GM23338 (cell line): ENCODE results near the gene PECR. TPM values are rescaled to one million over a fixed set of nuclear protein-coding genes. Genes with fewer than 3 reads are reported as not detected.

ENCODE experiments used
- ATAC-seq: fragments of 200-7000 bp; cut with Tn5 transposase; 3 replicates; pipeline ENCODE4 v1.9.1; 2020
- DNase-seq: peaks from one replicate; pipeline ENCODE4 v3.0.0-alpha.2; 2015; ENCODE audit warnings: low spot score
- H2AFZ ChIP-seq: fragments of 200-600 bp; sonication (generic); 2 replicates; pipeline ENCODE4 v1.8.0; 2016; ENCODE audit warnings: antibody characterized with exemption, mild to moderate bottlenecking, moderate library complexity
- H3F3A ChIP-seq: fragments of 200-600 bp; sonication (generic); replicated peaks from 2 replicates; pipeline ENCODE4 v1.8.0; 2017; ENCODE audit warnings: antibody characterized with exemption, mixed run types, low read depth
- H3K27ac ChIP-seq: fragments of 200-600 bp; sonication (generic); 2 replicates; pipeline ENCODE4 v1.6.1; 2016; ENCODE audit warnings: low read depth
- H3K27me3 ChIP-seq: fragments of 200-600 bp; sonication (generic); 2 replicates; pipeline ENCODE4 v1.8.0; 2016; ENCODE audit warnings: mild to moderate bottlenecking, mixed run types, moderate library complexity; ENCODE audit not compliant: insufficient read depth
- H3K36me3 ChIP-seq: fragments of 200-600 bp; sonication (generic); 2 replicates; pipeline ENCODE4 v1.8.0; 2016; ENCODE audit warnings: mild to moderate bottlenecking; ENCODE audit not compliant: insufficient read depth
- H3K4me1 ChIP-seq: fragments of 200-600 bp; sonication (generic); 2 replicates; pipeline ENCODE4 v1.8.0; 2016; ENCODE audit warnings: mild to moderate bottlenecking, moderate library complexity; ENCODE audit not compliant: insufficient read depth
- H3K4me2 ChIP-seq: fragments of 200-600 bp; sonication (generic); 2 replicates; pipeline ENCODE4 v1.7.1; 2017; ENCODE audit warnings: mixed run types
- H3K4me3 ChIP-seq: fragments of 200-600 bp; sonication (generic); 2 replicates; pipeline ENCODE4 v1.6.1; 2016; ENCODE audit warnings: mixed run types
- H3K79me2 ChIP-seq: fragments of 200-600 bp; sonication (generic); replicated peaks from 2 replicates; pipeline ENCODE4 v1.8.0; 2017; ENCODE audit warnings: mild to moderate bottlenecking; ENCODE audit not compliant: insufficient read depth
- H3K9me2 ChIP-seq: fragments of 200-600 bp; sonication (generic); 2 replicates; pipeline ENCODE4 v1.8.0; 2017; ENCODE audit not compliant: insufficient read depth
- H4K20me1 ChIP-seq: fragments of 200-600 bp; sonication (generic); replicated peaks from 2 replicates; pipeline ENCODE4 v1.8.0; 2017; ENCODE audit warnings: mild to moderate bottlenecking; ENCODE audit not compliant: insufficient read depth
- H3K27ac Mint-ChIP-seq: 2 replicates; pipeline ENCODE4 v1.8.0; 2020; ENCODE audit warnings: inconsistent platforms, mild to moderate bottlenecking, moderate library complexity, mixed read lengths
- H3K27me3 Mint-ChIP-seq: 3 replicates; pipeline ENCODE4 v1.8.0; 2022; ENCODE audit warnings: low read depth, mild to moderate bottlenecking, moderate library complexity, mixed read lengths, inconsistent platforms; ENCODE audit not compliant: insufficient read depth, poor library complexity
- H3K36me3 Mint-ChIP-seq: 3 replicates; pipeline ENCODE4 v1.8.0; 2021; ENCODE audit warnings: low read depth, mild to moderate bottlenecking, inconsistent platforms, moderate library complexity, mixed read lengths
- H3K4me1 Mint-ChIP-seq: 3 replicates; pipeline ENCODE4 v1.8.0; 2020; ENCODE audit warnings: mild to moderate bottlenecking, inconsistent platforms, mixed read lengths
- H3K4me3 Mint-ChIP-seq: 3 replicates; pipeline ENCODE4 v1.8.0; 2021; ENCODE audit warnings: moderate library complexity, mild to moderate bottlenecking, inconsistent platforms, mixed read lengths
- H3K9me3 Mint-ChIP-seq: 3 replicates; pipeline ENCODE4 v1.8.0; 2020; ENCODE audit warnings: moderate library complexity, mild to moderate bottlenecking, inconsistent platforms, mixed read lengths
- EZH2 ChIP-seq: fragments of 200-600 bp; sonication (generic); IDR thresholded peaks from one replicate; pipeline ENCODE4 v1.8.0; 2017; ENCODE audit warnings: antibody characterized with exemption, mild to moderate bottlenecking, low read depth; ENCODE audit not compliant: unreplicated experiment
- JUNB ChIP-seq: IDR thresholded peaks from one replicate; pipeline ENCODE4 v1.6.1; 2016; ENCODE audit warnings: antibody characterized with exemption; ENCODE audit not compliant: unreplicated experiment
- STAT1 ChIP-seq: IDR thresholded peaks from one replicate; pipeline ENCODE4 v1.6.1; 2016; ENCODE audit warnings: antibody characterized with exemption; ENCODE audit not compliant: unreplicated experiment
- ZNF114 ChIP-seq: fragments of 250-450 bp; sonication (Bioruptor Pico); IDR thresholded peaks from 2 replicates; pipeline ENCODE4 v1.5.0; 2020; ENCODE audit warnings: mild to moderate bottlenecking, moderate library complexity
- polyA plus RNA-seq: library from polyadenylated mRNA; unstranded; fragments of >200 nt; fragmentation: Nextera tagmentation; extraction: Ambion mirVana; gene quantifications from 2 replicates; pipeline ENCODE4 v1.2.1, GENCODE V29; 2016
- total RNA-seq: library from RNA; depleted of rRNA; stranded (reverse); fragments of >200 nt; shearing (Covaris generic); gene quantifications from 2 replicates; pipeline ENCODE4 v1.2.3, GENCODE V29; 2014
- TF ChIP-seq, protein P1 (sequence below): fragments of 250-450 bp; sonication (Bioruptor Pico); IDR thresholded peaks from 2 replicates; pipeline ENCODE4 v1.5.0; 2020; ENCODE audit warnings: mild to moderate bottlenecking, moderate library complexity
- TF ChIP-seq, protein P2 (sequence below): IDR thresholded peaks from one replicate; pipeline ENCODE4 v1.6.1; 2018; ENCODE audit warnings: antibody characterized with exemption; ENCODE audit not compliant: unreplicated experiment
- TF ChIP-seq, protein P3 (sequence below), 2 experiments: fragments of 200-600 bp in 1 of 2; sonication (generic) in 1 of 2; conservative IDR thresholded peaks; 2 replicates each; pipeline versions ENCODE4 v1.5.1 to v1.6.1; 2016 to 2017; ENCODE audit warnings: antibody characterized with exemption in 2 of 2, low read depth in 2 of 2, mild to moderate bottlenecking in 2 of 2, moderate library complexity in 1 of 2

The PECR gene
- total and polyA plus RNA-seq, 2 experiments from 2014 or later: 12.1 to 15.5 TPM

DNA sequence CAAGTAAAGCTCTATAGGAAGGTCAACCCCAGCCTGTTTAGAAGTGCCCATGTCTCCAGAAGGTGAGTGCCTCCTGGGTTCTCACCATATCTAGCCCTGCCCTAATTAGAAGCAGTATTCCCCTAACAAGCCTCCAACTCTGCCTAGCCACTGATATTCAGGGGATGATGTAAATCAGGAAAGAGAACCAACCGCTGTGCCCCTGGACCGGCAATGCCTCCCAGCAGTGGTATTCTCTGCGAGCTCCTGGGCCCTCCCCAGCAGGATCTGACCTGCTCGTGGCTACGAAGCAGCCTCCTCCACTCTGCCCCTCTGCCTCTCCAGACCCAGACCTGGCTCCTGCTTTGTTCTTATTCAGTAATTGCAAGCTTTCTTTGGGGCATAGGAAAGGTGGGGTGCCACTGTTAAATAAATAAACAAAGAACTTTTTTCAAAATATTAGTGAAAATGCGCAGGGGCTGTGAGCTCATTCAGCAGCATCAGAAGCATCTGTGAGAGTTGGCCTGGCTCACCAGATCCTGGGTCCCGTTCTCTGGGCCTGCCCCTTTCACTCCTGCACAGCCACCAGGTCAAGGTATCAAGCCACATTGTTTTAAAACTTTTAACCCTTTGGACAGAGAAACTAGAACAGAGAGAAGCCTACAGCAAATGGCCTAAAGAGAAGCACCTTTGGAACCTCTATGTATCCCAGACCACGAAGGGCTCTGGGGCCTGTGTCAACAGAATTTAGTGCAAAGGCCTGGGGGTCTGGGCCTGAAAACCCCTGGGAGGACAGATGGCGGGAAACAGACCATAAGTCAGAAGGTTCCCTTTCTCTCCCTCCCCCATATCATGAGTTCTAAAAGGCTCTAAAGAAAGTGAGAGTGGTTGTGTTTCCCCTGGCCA, 80.2 kb downstream of the PECR start:
- Mint-ChIP-seq H3K27me3 (peaks cover 11% of the 10 kb centered on the region), H3K9me3 (no peaks in the 10 kb centered on the region), H3K27ac (0 out of 2 replicates have a peak overlapping the region, but pooled peaks have one; percentile 29), H3K4me3 (no peak overlapping the region), H3K36me3 (peaks cover 3% of the 10 kb centered on the region; the same call in 2 of the 3 replicates), H3K4me1 (peaks cover 38% of the 10 kb centered on the region)
- no peaks in the 10 kb centered on the region for H3K27me3 ChIP-seq
- ATAC-seq (peak; percentile 70), DNase-seq (no peak)
- no peaks in the 10 kb centered on the region; the same call in 1 of the 2 replicates for H3F3A ChIP-seq
- H3K27ac ChIP-seq: peak overlapping the region; percentile 59; the same call in 1 of the 2 replicates
- H3K79me2 ChIP-seq: peaks cover 88% of the 10 kb centered on the region
- H2AFZ ChIP-seq: no peak overlapping the region
- H3K36me3 ChIP-seq: no peaks in the 10 kb centered on the region
- H3K4me1 ChIP-seq: peaks cover 44% of the 10 kb centered on the region
- TF ChIP-seq, protein P1, sequence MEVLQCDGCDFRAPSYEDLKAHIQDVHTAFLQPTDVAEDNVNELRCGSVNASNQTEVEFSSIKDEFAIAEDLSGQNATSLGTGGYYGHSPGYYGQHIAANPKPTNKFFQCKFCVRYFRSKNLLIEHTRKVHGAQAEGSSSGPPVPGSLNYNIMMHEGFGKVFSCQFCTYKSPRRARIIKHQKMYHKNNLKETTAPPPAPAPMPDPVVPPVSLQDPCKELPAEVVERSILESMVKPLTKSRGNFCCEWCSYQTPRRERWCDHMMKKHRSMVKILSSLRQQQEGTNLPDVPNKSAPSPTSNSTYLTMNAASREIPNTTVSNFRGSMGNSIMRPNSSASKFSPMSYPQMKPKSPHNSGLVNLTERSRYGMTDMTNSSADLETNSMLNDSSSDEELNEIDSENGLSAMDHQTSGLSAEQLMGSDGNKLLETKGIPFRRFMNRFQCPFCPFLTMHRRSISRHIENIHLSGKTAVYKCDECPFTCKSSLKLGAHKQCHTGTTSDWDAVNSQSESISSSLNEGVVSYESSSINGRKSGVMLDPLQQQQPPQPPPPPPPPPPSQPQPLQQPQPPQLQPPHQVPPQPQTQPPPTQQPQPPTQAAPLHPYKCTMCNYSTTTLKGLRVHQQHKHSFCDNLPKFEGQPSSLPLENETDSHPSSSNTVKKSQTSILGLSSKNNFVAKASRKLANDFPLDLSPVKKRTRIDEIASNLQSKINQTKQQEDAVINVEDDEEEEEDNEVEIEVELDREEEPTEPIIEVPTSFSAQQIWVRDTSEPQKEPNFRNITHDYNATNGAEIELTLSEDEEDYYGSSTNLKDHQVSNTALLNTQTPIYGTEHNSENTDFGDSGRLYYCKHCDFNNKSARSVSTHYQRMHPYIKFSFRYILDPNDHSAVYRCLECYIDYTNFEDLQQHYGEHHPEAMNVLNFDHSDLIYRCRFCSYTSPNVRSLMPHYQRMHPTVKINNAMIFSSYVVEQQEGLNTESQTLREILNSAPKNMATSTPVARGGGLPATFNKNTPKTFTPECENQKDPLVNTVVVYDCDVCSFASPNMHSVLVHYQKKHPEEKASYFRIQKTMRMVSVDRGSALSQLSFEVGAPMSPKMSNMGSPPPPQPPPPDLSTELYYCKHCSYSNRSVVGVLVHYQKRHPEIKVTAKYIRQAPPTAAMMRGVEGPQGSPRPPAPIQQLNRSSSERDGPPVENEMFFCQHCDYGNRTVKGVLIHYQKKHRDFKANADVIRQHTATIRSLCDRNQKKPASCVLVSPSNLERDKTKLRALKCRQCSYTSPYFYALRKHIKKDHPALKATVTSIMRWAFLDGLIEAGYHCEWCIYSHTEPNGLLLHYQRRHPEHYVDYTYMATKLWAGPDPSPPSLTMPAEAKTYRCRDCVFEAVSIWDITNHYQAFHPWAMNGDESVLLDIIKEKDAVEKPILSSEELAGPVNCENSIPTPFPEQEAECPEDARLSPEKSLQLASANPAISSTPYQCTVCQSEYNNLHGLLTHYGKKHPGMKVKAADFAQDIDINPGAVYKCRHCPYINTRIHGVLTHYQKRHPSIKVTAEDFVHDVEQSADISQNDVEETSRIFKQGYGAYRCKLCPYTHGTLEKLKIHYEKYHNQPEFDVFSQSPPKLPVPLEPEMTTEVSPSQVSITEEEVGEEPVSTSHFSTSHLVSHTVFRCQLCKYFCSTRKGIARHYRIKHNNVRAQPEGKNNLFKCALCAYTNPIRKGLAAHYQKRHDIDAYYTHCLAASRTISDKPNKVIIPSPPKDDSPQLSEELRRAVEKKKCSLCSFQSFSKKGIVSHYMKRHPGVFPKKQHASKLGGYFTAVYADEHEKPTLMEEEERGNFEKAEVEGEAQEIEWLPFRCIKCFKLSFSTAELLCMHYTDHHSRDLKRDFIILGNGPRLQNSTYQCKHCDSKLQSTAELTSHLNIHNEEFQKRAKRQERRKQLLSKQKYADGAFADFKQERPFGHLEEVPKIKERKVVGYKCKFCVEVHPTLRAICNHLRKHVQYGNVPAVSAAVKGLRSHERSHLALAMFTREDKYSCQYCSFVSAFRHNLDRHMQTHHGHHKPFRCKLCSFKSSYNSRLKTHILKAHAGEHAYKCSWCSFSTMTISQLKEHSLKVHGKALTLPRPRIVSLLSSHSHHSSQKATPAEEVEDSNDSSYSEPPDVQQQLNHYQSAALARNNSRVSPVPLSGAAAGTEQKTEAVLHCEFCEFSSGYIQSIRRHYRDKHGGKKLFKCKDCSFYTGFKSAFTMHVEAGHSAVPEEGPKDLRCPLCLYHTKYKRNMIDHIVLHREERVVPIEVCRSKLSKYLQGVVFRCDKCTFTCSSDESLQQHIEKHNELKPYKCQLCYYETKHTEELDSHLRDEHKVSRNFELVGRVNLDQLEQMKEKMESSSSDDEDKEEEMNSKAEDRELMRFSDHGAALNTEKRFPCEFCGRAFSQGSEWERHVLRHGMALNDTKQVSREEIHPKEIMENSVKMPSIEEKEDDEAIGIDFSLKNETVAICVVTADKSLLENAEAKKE (CRISPR knock-in tag): no peak
- TF ChIP-seq, protein P2, sequence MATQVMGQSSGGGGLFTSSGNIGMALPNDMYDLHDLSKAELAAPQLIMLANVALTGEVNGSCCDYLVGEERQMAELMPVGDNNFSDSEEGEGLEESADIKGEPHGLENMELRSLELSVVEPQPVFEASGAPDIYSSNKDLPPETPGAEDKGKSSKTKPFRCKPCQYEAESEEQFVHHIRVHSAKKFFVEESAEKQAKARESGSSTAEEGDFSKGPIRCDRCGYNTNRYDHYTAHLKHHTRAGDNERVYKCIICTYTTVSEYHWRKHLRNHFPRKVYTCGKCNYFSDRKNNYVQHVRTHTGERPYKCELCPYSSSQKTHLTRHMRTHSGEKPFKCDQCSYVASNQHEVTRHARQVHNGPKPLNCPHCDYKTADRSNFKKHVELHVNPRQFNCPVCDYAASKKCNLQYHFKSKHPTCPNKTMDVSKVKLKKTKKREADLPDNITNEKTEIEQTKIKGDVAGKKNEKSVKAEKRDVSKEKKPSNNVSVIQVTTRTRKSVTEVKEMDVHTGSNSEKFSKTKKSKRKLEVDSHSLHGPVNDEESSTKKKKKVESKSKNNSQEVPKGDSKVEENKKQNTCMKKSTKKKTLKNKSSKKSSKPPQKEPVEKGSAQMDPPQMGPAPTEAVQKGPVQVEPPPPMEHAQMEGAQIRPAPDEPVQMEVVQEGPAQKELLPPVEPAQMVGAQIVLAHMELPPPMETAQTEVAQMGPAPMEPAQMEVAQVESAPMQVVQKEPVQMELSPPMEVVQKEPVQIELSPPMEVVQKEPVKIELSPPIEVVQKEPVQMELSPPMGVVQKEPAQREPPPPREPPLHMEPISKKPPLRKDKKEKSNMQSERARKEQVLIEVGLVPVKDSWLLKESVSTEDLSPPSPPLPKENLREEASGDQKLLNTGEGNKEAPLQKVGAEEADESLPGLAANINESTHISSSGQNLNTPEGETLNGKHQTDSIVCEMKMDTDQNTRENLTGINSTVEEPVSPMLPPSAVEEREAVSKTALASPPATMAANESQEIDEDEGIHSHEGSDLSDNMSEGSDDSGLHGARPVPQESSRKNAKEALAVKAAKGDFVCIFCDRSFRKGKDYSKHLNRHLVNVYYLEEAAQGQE: no peak
- TF ChIP-seq EZH2 (no peak), STAT1 (no peak), JUNB (no peak), ZNF114 (CRISPR knock-in tag) (no peak)
- TF ChIP-seq, protein P3, sequence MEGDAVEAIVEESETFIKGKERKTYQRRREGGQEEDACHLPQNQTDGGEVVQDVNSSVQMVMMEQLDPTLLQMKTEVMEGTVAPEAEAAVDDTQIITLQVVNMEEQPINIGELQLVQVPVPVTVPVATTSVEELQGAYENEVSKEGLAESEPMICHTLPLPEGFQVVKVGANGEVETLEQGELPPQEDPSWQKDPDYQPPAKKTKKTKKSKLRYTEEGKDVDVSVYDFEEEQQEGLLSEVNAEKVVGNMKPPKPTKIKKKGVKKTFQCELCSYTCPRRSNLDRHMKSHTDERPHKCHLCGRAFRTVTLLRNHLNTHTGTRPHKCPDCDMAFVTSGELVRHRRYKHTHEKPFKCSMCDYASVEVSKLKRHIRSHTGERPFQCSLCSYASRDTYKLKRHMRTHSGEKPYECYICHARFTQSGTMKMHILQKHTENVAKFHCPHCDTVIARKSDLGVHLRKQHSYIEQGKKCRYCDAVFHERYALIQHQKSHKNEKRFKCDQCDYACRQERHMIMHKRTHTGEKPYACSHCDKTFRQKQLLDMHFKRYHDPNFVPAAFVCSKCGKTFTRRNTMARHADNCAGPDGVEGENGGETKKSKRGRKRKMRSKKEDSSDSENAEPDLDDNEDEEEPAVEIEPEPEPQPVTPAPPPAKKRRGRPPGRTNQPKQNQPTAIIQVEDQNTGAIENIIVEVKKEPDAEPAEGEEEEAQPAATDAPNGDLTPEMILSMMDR (conservative IDR thresholded peaks at IDR 0.05; ENCODE audit: low read depth in 2 of 2): no peak
- H3K4me3 ChIP-seq: no peak overlapping the region
- H3K9me2 ChIP-seq: no peaks in the 10 kb centered on the region
- peak overlapping the region; percentile 46; the same call in 1 of the 2 replicates for H3K4me2 ChIP-seq
- H4K20me1 ChIP-seq: peaks cover 19% of the 10 kb centered on the region
